HL-60 (cell line): ENCODE results near the gene PEX10.

Experiments used
- DNase-seq, 2 experiments: peaks; one replicate each; pipeline ENCODE4 v3.0.0-alpha.2; 2010 to 2020; ENCODE audit warnings: low read depth in 1 of 2, low spot score in 1 of 2
- H3K27ac ChIP-seq: fragments of 250-450 bp; sonication (Bioruptor Pico); replicated peaks from 2 replicates; pipeline ENCODE4 v1.5.1; 2020; ENCODE audit warnings: mild to moderate bottlenecking, moderate library complexity
- H3K27me3 ChIP-seq: fragments of 250-450 bp; sonication (Bioruptor Pico); 2 replicates; pipeline ENCODE4 v1.5.1; 2021; ENCODE audit warnings: mild to moderate bottlenecking, moderate library complexity; ENCODE audit not compliant: insufficient read depth, poor library complexity, severe bottlenecking
- H3K4me3 ChIP-seq: replicated peaks from 2 replicates; pipeline ENCODE4 v1.5.1; 2011; ENCODE audit warnings: mild to moderate bottlenecking, control low read depth, low read length; ENCODE audit not compliant: insufficient read depth
- GABPA ChIP-seq: IDR thresholded peaks from 2 replicates; pipeline ENCODE4 v1.6.1; 2012; ENCODE audit warnings: low read depth
- POLR2AphosphoS5 ChIP-seq: IDR thresholded peaks from 2 replicates; pipeline ENCODE4 v1.6.1; 2012; ENCODE audit warnings: low read depth
- SPI1 ChIP-seq: IDR thresholded peaks from 2 replicates; pipeline ENCODE4 v1.6.1; 2012; ENCODE audit warnings: low read depth, mild to moderate bottlenecking, borderline replicate concordance
- TF ChIP-seq, protein P1 (sequence below): IDR thresholded peaks from one replicate; pipeline ENCODE4 v1.5.1; 2011; ENCODE audit warnings: low read length, control low read depth, inconsistent platforms; ENCODE audit not compliant: insufficient read depth
- TF ChIP-seq, protein P2 (sequence below): IDR thresholded peaks from 2 replicates; pipeline ENCODE4 v1.6.1; 2012; ENCODE audit warnings: low read depth; ENCODE audit not compliant: insufficient replicate concordance

PEX10 gene

GRCh38 chr1:2429780-2430591, 17.6 kb upstream of the PEX10 start:
- TF ChIP-seq GABPA = no peak
- TF ChIP-seq, protein P1, sequence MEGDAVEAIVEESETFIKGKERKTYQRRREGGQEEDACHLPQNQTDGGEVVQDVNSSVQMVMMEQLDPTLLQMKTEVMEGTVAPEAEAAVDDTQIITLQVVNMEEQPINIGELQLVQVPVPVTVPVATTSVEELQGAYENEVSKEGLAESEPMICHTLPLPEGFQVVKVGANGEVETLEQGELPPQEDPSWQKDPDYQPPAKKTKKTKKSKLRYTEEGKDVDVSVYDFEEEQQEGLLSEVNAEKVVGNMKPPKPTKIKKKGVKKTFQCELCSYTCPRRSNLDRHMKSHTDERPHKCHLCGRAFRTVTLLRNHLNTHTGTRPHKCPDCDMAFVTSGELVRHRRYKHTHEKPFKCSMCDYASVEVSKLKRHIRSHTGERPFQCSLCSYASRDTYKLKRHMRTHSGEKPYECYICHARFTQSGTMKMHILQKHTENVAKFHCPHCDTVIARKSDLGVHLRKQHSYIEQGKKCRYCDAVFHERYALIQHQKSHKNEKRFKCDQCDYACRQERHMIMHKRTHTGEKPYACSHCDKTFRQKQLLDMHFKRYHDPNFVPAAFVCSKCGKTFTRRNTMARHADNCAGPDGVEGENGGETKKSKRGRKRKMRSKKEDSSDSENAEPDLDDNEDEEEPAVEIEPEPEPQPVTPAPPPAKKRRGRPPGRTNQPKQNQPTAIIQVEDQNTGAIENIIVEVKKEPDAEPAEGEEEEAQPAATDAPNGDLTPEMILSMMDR = peak; percentile 20
- Histone ChIP-seq H3K27me3 (peaks cover 5% of the 10 kb centered on the region), H3K4me3 (no peak overlapping the region), H3K27ac (no peak overlapping the region)
- DNase-seq = no peak

DNA sequence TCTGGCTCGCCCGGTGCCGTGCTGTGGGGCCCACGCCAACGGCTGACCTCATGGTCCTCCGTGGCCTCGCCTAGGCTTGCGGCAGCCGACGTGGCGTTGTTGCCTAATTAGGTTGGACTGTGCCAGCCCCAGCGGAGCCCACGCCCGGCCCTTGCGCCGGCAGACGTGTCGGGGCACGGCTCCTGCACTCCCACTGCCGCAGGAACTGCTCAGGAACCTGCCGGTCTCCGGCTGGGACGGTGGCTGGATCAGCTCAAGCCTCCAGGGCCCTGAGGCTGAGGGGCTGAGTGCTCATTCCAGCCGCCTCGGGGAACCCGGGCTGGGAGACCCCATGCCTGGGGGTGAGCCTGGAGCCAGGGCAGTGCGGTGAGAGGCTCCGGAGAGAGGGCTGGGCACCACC, 16.1 kb upstream of the PEX10 start:
- H3K27me3 ChIP-seq = no peaks in the 10 kb centered on the region
- DNase-seq = no peak
- H3K27ac ChIP-seq = no peak overlapping the region
- no peak for TF ChIP-seq SPI1
- no peak for TF ChIP-seq POLR2AphosphoS5
- TF ChIP-seq GABPA = no peak
- TF ChIP-seq, protein P2, sequence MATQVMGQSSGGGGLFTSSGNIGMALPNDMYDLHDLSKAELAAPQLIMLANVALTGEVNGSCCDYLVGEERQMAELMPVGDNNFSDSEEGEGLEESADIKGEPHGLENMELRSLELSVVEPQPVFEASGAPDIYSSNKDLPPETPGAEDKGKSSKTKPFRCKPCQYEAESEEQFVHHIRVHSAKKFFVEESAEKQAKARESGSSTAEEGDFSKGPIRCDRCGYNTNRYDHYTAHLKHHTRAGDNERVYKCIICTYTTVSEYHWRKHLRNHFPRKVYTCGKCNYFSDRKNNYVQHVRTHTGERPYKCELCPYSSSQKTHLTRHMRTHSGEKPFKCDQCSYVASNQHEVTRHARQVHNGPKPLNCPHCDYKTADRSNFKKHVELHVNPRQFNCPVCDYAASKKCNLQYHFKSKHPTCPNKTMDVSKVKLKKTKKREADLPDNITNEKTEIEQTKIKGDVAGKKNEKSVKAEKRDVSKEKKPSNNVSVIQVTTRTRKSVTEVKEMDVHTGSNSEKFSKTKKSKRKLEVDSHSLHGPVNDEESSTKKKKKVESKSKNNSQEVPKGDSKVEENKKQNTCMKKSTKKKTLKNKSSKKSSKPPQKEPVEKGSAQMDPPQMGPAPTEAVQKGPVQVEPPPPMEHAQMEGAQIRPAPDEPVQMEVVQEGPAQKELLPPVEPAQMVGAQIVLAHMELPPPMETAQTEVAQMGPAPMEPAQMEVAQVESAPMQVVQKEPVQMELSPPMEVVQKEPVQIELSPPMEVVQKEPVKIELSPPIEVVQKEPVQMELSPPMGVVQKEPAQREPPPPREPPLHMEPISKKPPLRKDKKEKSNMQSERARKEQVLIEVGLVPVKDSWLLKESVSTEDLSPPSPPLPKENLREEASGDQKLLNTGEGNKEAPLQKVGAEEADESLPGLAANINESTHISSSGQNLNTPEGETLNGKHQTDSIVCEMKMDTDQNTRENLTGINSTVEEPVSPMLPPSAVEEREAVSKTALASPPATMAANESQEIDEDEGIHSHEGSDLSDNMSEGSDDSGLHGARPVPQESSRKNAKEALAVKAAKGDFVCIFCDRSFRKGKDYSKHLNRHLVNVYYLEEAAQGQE = no peak
- TF ChIP-seq, protein P1 = no peak
- H3K4me3 ChIP-seq = no peak overlapping the region

GRCh38 chr1:2427976-2428375, 15.6 kb upstream of the PEX10 start:
- DNase-seq = no peak
- TF ChIP-seq GABPA (no peak), SPI1 (no peak), POLR2AphosphoS5 (no peak)
- TF ChIP-seq, protein P2 = no peak
- TF ChIP-seq, protein P1 = no peak
- H3K4me3 ChIP-seq = no peak overlapping the region
- no peaks in the 10 kb centered on the region for H3K27me3 ChIP-seq
- H3K27ac ChIP-seq = no peak overlapping the region

- Histone ChIP-seq H3K4me3 (no peak overlapping the region), H3K27ac (no peak overlapping the region), H3K27me3 (no peaks in the 10 kb centered on the region)
- no peak for DNase-seq
- TF ChIP-seq, protein P2 = no peak
- TF ChIP-seq POLR2AphosphoS5 (no peak), GABPA (no peak), SPI1 (no peak)
- TF ChIP-seq, protein P1 = no peak
Observed at GRCh38 chr1:2427051-2427450, 14.7 kb upstream of the PEX10 start.
